Measurements from ENCODE around the gene OTUB1.

DNA sequence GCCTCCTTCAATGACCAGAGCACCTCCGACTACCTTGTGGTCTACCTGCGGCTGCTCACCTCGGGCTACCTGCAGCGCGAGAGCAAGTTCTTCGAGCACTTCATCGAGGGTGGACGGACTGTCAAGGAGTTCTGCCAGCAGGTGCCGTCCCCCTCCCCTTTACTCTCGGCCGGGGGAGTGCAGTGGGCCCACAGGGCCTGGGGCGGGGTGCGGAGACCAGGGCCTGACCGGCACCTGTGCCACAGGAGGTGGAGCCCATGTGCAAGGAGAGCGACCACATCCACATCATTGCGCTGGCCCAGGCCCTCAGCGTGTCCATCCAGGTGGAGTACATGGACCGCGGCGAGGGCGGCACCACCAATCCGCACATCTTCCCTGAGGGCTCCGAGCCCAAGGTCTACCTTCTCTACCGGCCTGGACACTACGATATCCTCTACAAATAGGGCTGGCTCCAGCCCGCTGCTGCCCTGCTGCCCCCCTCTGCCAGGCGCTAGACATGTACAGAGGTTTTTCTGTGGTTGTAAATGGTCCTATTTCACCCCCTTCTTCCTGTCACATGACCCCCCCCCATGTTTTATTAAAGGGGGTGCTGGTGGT, 11.0 kb downstream of the OTUB1 start:
- TF ChIP-seq CTCF (IDR thresholded peaks at IDR 0.05) (no peak), POLR2A (IDR thresholded peaks at IDR 0.05) (no peak)

Measured in right lobe of liver (tissue), 4 donors.